ENCODE results near the gene OR4L1. TPM values are rescaled to one million over a fixed set of nuclear protein-coding genes. Genes with fewer than 3 reads are reported as not detected.
A peak's percentile ranks its signal among the peaks of the same experiment; 100 is the strongest.

Gene OR4L1
- total and polyA plus RNA-seq, 2 of the 4 experiments (the other 2 are of a cell fraction) = not detected

GRCh38 chr14:20059745-20060144, at the start of gene OR4L1 (continued):
- TF ChIP-seq FOS (IDR thresholded peaks at IDR 0.05; ENCODE audit: low read depth, low read length) = no peak

GRCh38 chr14:20019257-20019865, 40.5 kb upstream of the OR4L1 start, which contains the start of gene OR4K14:
OR4K14 (minus strand) TSS chr14:20019307; CDS start chr14:20015193, 4,114 bp downstream.
- H3K4me3 ChIP-seq (ENCODE audit: insufficient read depth, low read depth, low read length) = no peak within 1 kb of the TSS
- ATAC-seq (ENCODE audit: low read depth) = no peak
- no peaks in the 10 kb centered on the region for H3K79me1 ChIP-seq (ENCODE audit: low read depth in 1 of 2, low read length in 2 of 2)
- H3K27me3 ChIP-seq (ENCODE audit: control insufficient read depth, insufficient read depth, low read length) = no peaks in the 10 kb centered on the region
- H2AK9ac ChIP-seq (replicated peaks; ENCODE audit: low read depth, low read length, poor library complexity) = no peak within 1 kb of the TSS
- no peak within 1 kb of the TSS for H2BK5ac ChIP-seq (ENCODE audit: low read depth, low read length, poor library complexity, severe bottlenecking)
- H3K4me1 ChIP-seq (ENCODE audit: control insufficient read depth, insufficient read depth, low read length) = no peaks in the 10 kb centered on the region
- H4K91ac ChIP-seq (ENCODE audit: insufficient read depth, low read depth, low read length) = no peak within 1 kb of the TSS
- no peak within 1 kb of the TSS for H3K14ac ChIP-seq (replicated peaks; ENCODE audit: low read depth, low read length)
- no peak for DNase-seq
- no peaks in the 10 kb centered on the region for H3K36me3 ChIP-seq (ENCODE audit: control insufficient read depth, insufficient read depth, low read length)
- no CpG with 5 or more reads among the region's 2 CpGs for WGBS, 2 experiments (ENCODE audit: extremely low coverage in 2 of 2, insufficient read length in 1 of 2)
- dilution Hi-C loops (cut with HindIII; ENCODE audit: low sequenced_read_pairs, unreplicated experiment) (no loop called here), in situ Hi-C loops (cut with MboI; ENCODE audit: low sequenced_read_pairs) (no loop called here), intact Hi-C loops (cut with micrococcal nuclease) (no loop called here)
- no TSS peak for BruUV-seq (replicated peaks)
- no peak within 1 kb of the TSS for H2AK5ac ChIP-seq (ENCODE audit: low read depth, low read length)
- POLR2A ChIA-PET (ENCODE audit: unreplicated experiment) = no interaction called here
- H2AFZ ChIP-seq (replicated peaks; ENCODE audit: low read length, poor library complexity) = no peak within 1 kb of the TSS
- H4K20me1 ChIP-seq (ENCODE audit: insufficient read depth, low read length) = no peaks in the 10 kb centered on the region
- no peak within 1 kb of the TSS for H2BK20ac ChIP-seq (ENCODE audit: low read depth, low read length)
- no peak within 1 kb of the TSS for H3K56ac ChIP-seq (ENCODE audit: extremely low read depth, insufficient read depth, low read length)
- no peak within 1 kb of the TSS for H4K5ac ChIP-seq (ENCODE audit: low read depth, low read length)
- H3K27ac ChIP-seq (ENCODE audit: insufficient read depth, low read length) = no peak within 1 kb of the TSS
- H2BK120ac ChIP-seq (ENCODE audit: low read depth, low read length) = no peak within 1 kb of the TSS
- peaks cover 7% of the 10 kb centered on the region for H3K9me3 ChIP-seq (ENCODE audit: control insufficient read depth, insufficient read depth, low read length)
- H3K9me1 ChIP-seq (ENCODE audit: insufficient read depth, low read length) = no peaks in the 10 kb centered on the region
- H4K8ac ChIP-seq (ENCODE audit: low read depth in 2 of 2, low read length in 2 of 2) = no peak within 1 kb of the TSS
- H3K18ac ChIP-seq (ENCODE audit: low read depth, low read length) = no peak within 1 kb of the TSS
- no peak within 1 kb of the TSS for H2BK15ac ChIP-seq (ENCODE audit: low read depth, low read length)
- no peak within 1 kb of the TSS for H3K9ac ChIP-seq (ENCODE audit: low read depth, low read length)
- CTCF ChIA-PET = no interaction called here
- no peak within 1 kb of the TSS for H3K23ac ChIP-seq (ENCODE audit: low read depth, low read length)
- TF ChIP-seq MAFK (IDR thresholded peaks at IDR 0.05; ENCODE audit: low read depth, low read length) (peak; percentile 56), NFE2L2 (IDR thresholded peaks at IDR 0.05; ENCODE audit: low read depth, low read length) (no peak), BHLHE40 (IDR thresholded peaks at IDR 0.05; ENCODE audit: low read depth, low read length) (no peak), CEBPB (IDR thresholded peaks at IDR 0.05; ENCODE audit: low read depth, low read length) (no peak), RCOR1 (IDR thresholded peaks at IDR 0.05; ENCODE audit: insufficient replicate concordance, low read length) (no peak)
- no peak within 1 kb of the TSS for H3K4me2 ChIP-seq (ENCODE audit: low read depth, low read length)
- H3K4ac ChIP-seq (ENCODE audit: low read depth, low read length) = no peak within 1 kb of the TSS

Data from IMR-90 (cell line).